ENCODE data around the gene PPP1R12C. TPM values are rescaled to one million over a fixed set of nuclear protein-coding genes. Genes with fewer than 3 reads are reported as not detected.

The PPP1R12C gene
- total RNA-seq, result 30.4 and 32.4 TPM in 2 replicates

DNA sequence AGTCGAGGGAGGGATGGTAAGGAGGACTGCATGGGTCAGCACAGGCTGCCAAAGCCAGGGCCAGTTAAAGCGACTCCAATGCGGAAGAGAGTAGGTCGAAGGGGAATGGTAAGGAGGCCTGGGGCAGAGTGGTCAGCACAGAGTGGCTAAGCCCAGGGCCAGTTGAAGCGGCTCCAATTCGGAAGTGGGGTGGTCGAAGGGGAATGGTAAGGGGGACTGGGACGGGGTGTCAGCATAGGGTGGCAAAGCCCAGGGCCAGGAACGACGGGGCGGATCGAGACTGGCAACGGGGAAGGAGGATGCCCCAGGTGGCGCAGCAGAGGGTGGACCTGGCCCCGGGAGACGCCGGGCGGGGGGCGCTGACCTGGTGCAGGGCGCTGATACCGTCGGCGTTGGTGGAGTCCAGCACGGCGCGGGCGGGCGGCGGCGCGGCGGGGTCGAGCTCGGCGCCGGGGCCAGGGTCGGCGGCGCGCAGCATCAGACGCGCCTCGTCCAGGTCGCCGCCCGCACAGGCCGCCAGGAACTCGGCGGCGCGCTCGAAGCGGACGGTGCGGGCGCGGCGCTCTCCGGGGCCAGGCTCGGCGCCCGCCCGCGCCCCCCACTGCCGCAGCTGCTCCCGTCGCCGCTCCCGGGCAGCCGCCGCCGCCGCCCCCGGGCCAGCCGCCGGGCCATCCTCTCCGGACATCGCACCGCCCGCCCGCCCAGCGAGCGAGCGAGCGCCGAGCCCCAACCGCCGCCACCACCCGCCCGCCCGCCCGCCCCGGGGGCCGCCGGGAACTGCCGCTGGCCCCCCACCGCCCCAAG is at the start of gene PPP1R12C:
TSS of gene PPP1R12C (minus strand) at position 779 of the 804 bp plus-strand sequence. CDS start at position 685, 94 bp downstream.

DNA sequence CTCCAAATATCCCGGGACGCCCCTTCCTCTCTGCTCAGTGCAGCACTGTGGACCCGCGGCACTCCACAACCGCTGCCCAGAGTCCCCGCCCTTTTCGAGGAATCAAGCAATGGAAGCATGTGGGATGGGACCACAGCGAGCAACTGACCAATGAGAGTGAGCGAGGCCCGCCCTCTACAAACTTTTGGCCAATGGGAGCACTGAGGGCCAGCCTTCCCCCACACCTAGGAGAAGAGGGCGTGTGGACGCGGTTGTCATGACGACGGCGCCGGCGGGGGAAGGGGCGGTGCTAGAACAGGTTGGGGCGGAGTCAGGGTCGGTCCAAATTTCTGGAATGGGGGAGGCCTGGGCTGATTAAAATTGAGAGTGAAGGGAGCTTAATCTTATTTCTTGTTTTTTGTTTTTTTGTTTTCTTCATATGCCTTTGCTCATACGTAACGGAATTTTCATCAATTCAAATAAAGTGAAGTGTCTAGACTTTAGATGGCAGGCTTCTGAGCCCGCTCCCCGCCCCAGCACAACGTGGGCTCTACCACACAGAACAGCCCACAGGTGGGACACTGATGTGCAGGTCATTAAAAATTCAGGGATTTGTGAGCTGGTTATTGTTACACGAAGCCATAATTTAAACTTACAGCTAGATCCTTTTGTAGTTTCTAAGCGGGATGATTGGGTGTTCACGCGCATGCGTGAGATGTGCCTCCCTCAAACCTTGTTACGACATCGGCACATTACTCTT is 49.3 kb upstream of the PPP1R12C start, which contains the start of gene DNAAF3:
TSS of gene DNAAF3 (minus strand) at position 84 of the 739 bp plus-strand sequence. CDS start 200 bp downstream, outside the sequence.

DNA sequence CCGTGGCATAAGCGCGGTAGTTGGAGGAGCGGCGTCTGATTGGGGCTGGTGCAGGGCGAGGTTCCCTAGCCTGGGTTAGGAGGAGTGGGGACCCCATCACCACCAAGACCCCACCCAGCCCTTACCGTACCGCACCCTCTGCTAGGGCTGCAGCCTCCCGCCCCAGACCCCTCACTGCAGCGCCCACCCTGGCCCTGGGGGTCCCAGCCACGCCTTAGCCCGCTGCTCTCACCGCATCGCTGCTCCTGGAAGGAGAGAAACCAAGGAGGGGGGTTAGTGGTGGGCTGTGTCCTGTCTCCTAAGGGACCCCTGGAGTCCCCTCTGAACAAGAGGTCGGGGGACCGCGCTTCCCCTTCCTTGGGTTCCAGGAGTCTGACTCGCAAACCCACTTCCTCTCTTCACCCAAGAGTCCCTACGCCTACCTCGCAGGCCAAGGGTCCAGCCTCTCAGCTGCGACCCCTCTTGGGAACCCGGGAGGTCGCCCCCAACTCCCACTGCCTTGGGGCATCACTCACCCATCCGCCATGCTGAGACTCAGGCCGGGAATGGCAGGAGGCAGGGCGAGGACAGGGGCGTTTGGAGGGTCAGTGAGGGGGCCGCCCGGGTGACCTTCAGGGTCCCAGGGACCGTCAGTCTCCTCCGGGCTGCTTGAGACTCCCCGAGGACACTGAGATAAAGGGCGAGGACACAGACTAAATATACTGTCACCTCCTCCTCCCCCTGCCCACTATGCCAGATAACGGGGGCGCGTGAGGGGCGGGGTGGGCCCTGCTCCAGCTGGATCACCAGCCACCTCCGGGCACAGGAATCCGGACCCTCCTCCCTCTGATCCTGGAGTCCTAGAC is 39.8 kb upstream of the PPP1R12C start, which contains the start of gene TNNI3:
TSS of gene TNNI3 (minus strand) at position 669 of the 845 bp plus-strand sequence. CDS start at position 526, 143 bp downstream.

DNA sequence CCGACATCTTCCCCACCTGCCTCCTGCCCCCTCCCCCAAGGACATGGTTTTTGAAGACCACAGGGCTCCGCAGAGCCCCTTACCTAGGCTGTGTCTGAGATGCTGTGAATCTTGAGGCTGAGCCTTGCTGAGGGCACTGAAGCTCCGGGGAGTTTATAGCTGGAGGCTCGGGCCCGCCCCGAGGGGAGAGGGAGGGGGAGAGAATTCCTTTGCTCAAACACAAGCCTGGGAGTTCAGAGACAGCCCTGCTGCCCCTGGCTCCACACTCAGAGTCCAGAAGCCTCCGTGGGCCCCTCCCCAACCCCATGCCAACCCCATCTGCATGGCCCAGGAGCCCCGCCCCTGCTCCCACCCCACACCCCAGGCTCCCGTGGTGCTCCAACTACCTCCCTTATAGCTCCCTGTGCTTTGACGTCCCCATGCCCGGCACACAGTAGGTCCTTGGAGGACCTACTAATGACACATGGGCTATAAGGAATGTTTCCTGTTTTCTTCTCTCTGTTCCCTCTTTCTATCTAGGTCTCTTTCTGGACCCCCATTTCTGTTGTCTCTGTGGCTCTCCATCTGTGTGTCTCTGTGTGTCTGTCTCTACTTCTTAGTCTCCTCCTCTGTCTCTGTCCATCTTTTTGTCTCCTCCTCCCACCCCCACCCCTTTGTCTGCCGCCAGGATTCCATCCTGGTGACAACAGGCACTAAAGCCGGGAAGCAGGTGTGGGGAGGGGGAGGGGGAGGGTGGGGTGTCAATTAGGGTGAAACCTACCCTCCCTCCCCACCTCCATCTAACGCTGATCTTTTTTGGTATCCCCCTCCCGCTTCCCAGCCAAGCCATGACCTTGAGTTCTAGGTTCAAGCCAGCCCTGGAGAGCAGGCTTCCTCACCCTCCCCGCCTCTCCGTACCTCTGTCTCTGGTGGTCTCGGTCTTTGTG is 31.9 kb upstream of the PPP1R12C start, which contains the start of gene TNNT1:
TSS of gene TNNT1 (minus strand) at position 129 of the 926 bp plus-strand sequence. CDS start 2,049 bp downstream, outside the sequence.

DNA sequence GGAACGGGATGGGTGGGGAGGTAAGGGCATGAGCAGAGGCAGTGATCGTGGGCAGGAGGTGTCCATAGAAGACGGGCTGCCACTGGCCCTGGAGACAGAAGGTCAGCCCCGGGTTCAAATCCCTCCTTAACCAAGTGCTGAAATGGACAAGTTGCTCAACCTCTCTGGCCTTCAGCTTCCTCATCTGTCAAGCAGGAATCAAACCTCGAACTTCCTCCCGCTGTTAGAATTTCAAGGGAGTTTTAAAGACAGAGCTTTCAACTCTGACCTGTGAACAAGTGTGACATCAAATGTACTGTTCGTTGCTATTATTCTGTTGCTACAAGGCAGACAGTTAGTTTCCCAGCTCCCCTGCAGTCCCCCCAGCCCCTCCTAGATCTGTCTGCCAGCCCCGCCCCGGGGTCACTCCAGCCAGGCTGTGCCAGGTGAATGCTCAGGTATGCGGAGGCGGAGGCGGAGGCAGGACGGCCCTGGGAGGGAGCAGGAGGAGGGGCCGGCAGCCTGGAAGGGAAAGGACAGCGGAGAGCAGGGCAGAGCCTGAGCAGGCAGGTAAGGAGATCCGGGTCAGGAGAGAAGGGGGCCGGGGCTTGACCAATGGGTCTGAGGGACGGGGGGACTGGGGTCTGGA is 42.0 kb downstream of the PPP1R12C start, which contains the start of gene EPS8L1:
TSS of gene EPS8L1 (plus strand) at position 499 of the 628 bp plus-strand sequence. CDS start 576 bp downstream, outside the sequence.

DNA sequence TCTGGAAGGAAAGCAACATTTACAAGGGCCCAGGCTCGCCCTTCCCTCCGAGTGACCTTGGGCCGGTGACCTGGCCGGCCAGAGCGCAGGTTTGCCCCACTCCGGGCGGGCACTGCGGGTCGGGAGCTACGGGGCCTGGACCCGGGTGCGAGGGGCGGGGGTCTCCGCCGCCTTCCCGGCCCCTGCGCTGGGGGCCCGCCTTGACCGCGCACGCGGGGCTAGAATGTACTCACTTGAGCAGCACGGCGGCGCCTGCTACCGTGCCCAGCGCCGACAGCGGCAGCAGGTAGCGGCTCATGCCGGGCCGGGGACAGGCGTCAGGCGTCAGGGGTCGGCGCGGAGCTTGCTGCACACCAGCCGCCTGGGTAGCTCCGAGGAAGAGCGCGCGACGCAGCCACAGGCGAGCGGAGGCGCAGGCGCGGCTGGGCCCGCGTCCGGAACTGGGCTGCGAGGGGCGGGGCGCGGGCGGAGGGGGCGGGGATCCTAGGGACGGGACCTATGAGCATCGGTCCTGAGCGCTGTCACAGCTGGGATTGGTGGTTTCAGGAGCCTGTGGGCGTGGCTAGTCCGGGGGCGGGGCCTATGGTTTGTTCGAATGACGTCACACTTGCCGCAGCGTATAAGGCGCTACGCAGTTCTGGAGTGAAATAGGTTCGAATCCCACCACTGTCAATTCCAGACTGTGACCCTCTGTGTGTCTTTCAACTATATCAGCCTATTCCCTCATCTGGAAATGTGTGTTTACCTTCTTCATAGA is 54.5 kb downstream of the PPP1R12C start, which contains the start of gene RDH13:
TSS of gene RDH13 (minus strand) at position 414 of the 757 bp plus-strand sequence. CDS start at position 298, 116 bp downstream.

Small RNA genes within 50 kb of the gene (small RNA-seq; reads per million reads assigned to genes)
- gene MIR7975, result not detected
- gene RF01210, result not detected

Other genes with a start within 250 kb of the PPP1R12C start
- not detected in 2 replicates for gene FCAR, start 243.4 kb downstream of the PPP1R12C start, total RNA-seq
- not detected in 2 replicates for gene NCR1, start 211.5 kb downstream of the PPP1R12C start, total RNA-seq
- gene NLRP7, start 170.1 kb downstream of the PPP1R12C start, total RNA-seq, result not detected in 2 replicates
- gene NLRP2, start 151.3 kb downstream of the PPP1R12C start, total RNA-seq, result 0.65 TPM in 1 of 2 replicates, not detected in the other
- gene GP6, start 79.4 kb downstream of the PPP1R12C start, total RNA-seq, result not detected in 2 replicates
- 8.6 and 9.1 TPM in 2 replicates for gene RDH13, start 54.5 kb downstream of the PPP1R12C start, total RNA-seq
- gene EPS8L1, start 41.8 kb downstream of the PPP1R12C start, total RNA-seq, result 0.26 TPM in 1 of 2 replicates, not detected in the other
- 1.9 and 7.8 TPM in 2 replicates for gene TNNT1, start 31.6 kb upstream of the PPP1R12C start, total RNA-seq
- gene TNNI3, start 40.1 kb upstream of the PPP1R12C start, total RNA-seq, result not detected in 2 replicates
- gene DNAAF3, start 49.0 kb upstream of the PPP1R12C start, total RNA-seq, result 0.43 and 0.91 TPM in 2 replicates
- gene SYT5, start 62.7 kb upstream of the PPP1R12C start, total RNA-seq, result not detected in 2 replicates
- gene PTPRH, start 91.9 kb upstream of the PPP1R12C start, total RNA-seq, result 5.1 and 7.1 TPM in 2 replicates
- 0.76 and 1.7 TPM in 2 replicates for gene TMEM86B, start 111.1 kb upstream of the PPP1R12C start, total RNA-seq
- gene PPP6R1, start 141.4 kb upstream of the PPP1R12C start, total RNA-seq, result 26.1 and 27.7 TPM in 2 replicates
- 23.0 and 25.6 TPM in 2 replicates for gene HSPBP1, start 162.5 kb upstream of the PPP1R12C start, total RNA-seq
- 0.65 TPM in 2 replicates for gene BRSK1, start 166.4 kb upstream of the PPP1R12C start, total RNA-seq
- gene TMEM150B, start 207.7 kb upstream of the PPP1R12C start, total RNA-seq, result not detected in 2 replicates
- 5.0 and 5.6 TPM in 2 replicates for gene KMT5C, start 222.2 kb upstream of the PPP1R12C start, total RNA-seq
- gene COX6B2, start 237.1 kb upstream of the PPP1R12C start, total RNA-seq, result not detected in 2 replicates
- not detected in 2 replicates for gene GARIN5B, start 245.6 kb upstream of the PPP1R12C start, total RNA-seq